DOHH2 (cell line): ENCODE measurements around the gene RASAL2.

Source experiments
- EZH2phosphoT487 ChIP-seq: fragments of 200-600 bp; sonication (generic); IDR thresholded peaks from 2 replicates; pipeline ENCODE4 v1.6.1; 2017; ENCODE audit warnings: borderline replicate concordance, mild to moderate bottlenecking, antibody characterized with exemption, low read length, moderate library complexity, mixed read lengths
- TF ChIP-seq, protein P1 (sequence below): fragments of 200-600 bp; sonication (generic); IDR thresholded peaks from one replicate; pipeline ENCODE4 v1.5.1; 2014; ENCODE audit warnings: antibody characterized with exemption, mild to moderate bottlenecking, low read depth, low read length; ENCODE audit not compliant: poor library complexity, severe bottlenecking

DNA sequence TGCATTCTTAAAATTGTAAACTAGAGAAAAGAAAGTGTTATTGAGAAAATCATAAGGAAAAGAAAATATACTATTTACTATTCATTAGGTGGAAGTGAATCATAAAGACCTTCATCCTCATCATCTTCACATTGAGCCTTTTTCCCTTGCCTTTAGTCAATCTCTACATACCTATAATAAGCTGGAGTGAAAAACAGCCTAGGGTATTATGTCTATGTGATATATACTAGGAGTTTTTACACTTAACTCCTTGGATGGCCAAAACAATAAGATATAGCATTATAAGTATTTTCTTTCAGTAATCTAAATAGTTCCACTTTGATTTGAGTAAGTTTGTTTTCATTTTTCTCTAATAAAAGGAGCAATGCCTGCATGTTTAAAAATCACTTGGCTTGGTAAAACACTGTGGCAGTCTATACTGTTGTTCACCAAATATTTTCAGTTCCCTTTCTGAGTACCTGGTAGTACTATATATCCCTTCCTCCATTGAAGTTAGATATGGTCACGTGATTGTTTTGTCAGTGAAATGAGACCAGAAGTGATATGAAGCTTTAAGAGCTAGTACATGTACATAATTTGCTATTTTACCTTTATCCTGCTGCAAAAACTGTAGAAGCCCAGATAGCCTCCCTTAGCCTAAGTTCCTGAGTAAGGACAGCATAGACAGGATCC lies 324.5 kb downstream of the RASAL2 start:
- TF ChIP-seq, protein P1, sequence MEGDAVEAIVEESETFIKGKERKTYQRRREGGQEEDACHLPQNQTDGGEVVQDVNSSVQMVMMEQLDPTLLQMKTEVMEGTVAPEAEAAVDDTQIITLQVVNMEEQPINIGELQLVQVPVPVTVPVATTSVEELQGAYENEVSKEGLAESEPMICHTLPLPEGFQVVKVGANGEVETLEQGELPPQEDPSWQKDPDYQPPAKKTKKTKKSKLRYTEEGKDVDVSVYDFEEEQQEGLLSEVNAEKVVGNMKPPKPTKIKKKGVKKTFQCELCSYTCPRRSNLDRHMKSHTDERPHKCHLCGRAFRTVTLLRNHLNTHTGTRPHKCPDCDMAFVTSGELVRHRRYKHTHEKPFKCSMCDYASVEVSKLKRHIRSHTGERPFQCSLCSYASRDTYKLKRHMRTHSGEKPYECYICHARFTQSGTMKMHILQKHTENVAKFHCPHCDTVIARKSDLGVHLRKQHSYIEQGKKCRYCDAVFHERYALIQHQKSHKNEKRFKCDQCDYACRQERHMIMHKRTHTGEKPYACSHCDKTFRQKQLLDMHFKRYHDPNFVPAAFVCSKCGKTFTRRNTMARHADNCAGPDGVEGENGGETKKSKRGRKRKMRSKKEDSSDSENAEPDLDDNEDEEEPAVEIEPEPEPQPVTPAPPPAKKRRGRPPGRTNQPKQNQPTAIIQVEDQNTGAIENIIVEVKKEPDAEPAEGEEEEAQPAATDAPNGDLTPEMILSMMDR = no peak
- no peak for TF ChIP-seq EZH2phosphoT487
